ENCODE measurements around the gene CRB3. TPM values are rescaled to one million over a fixed set of nuclear protein-coding genes. Genes with fewer than 3 reads are reported as not detected.

The CRB3 gene
- total and polyA plus RNA-seq, 9 donors: 0.33 to 30.1 (median 1.4) TPM; not detected in 2

- Histone ChIP-seq H3K27ac (no peak overlapping the region), H3K27me3 (no peaks in the 10 kb centered on the region), H3K9me3 (peaks cover 0 to 5% of the 10 kb centered on the region in 2 donors), H3K4me1 (ENCODE audit: insufficient read depth) (no peaks in the 10 kb centered on the region), H3K4me3 (no peak overlapping the region), H3K36me3 (no peaks in the 10 kb centered on the region)
- 82 to 91% (median 84%) methylated on average over 3 of the region's 3 CpGs for WGBS, 3 donors
- intact Hi-C loops (cut with DNase I): no loop called here
- no peak for TF ChIP-seq POLR2A (IDR thresholded peaks at IDR 0.05)
- no peak for TF ChIP-seq CTCF (IDR thresholded peaks at IDR 0.05)
- TF ChIP-seq EP300 (IDR thresholded peaks at IDR 0.05): no peak
- no peak for DNase-seq
These were observed 23.2 kb upstream of the CRB3 start for GRCh38 chr19:6440905-6441304.

- DNase-seq: no peak
- Histone ChIP-seq H3K4me3 (no peak overlapping the region), H3K27me3 (no peaks in the 10 kb centered on the region), H3K27ac (no peak overlapping the region), H3K9me3 (peaks cover 0 to 8% of the 10 kb centered on the region in 2 donors), H3K4me1 (ENCODE audit: insufficient read depth) (no peaks in the 10 kb centered on the region), H3K36me3 (no peaks in the 10 kb centered on the region)
- WGBS, 3 donors: 88 to 93% (median 89%) methylated on average over 13 of the region's 13 CpGs
- intact Hi-C loops (cut with DNase I): no loop called here
- TF ChIP-seq POLR2A (IDR thresholded peaks at IDR 0.05) (no peak), EP300 (IDR thresholded peaks at IDR 0.05) (no peak), CTCF (IDR thresholded peaks at IDR 0.05) (no peak)
These were observed 21.9 kb upstream of the CRB3 start for GRCh38 chr19:6442087-6442688.

GRCh38 chr19:6443986-6444385 lies 20.1 kb upstream of the CRB3 start:
- DNase-seq: no peak
- TF ChIP-seq EP300 (IDR thresholded peaks at IDR 0.05) (no peak), CTCF (IDR thresholded peaks at IDR 0.05) (no peak), POLR2A (IDR thresholded peaks at IDR 0.05) (no peak)
- Histone ChIP-seq H3K36me3 (no peaks in the 10 kb centered on the region), H3K4me1 (ENCODE audit: insufficient read depth) (no peaks in the 10 kb centered on the region), H3K27me3 (no peaks in the 10 kb centered on the region), H3K9me3 (peaks cover 0 to 8% of the 10 kb centered on the region in 2 donors), H3K4me3 (no peak overlapping the region), H3K27ac (no peak overlapping the region)
- 89 to 94% (median 91%) methylated on average over 13 of the region's 13 CpGs for WGBS, 3 donors
- intact Hi-C loops (cut with DNase I): no loop called here

- DNase-seq: no peak
- 90 to 97% (median 95%) methylated on average over 3 of the region's 3 CpGs for WGBS, 3 donors
- Histone ChIP-seq H3K4me3 (no peak overlapping the region), H3K9me3 (peaks cover 0 to 8% of the 10 kb centered on the region in 2 donors), H3K4me1 (ENCODE audit: insufficient read depth) (no peaks in the 10 kb centered on the region), H3K27ac (no peak overlapping the region), H3K36me3 (no peaks in the 10 kb centered on the region), H3K27me3 (no peaks in the 10 kb centered on the region)
- intact Hi-C loops (cut with DNase I): no loop called here
- no peak for TF ChIP-seq POLR2A (IDR thresholded peaks at IDR 0.05)
- TF ChIP-seq EP300 (IDR thresholded peaks at IDR 0.05): no peak
- TF ChIP-seq CTCF (IDR thresholded peaks at IDR 0.05): no peak
These were observed 17.6 kb upstream of the CRB3 start for GRCh38 chr19:6446452-6446851.

All from ovary (tissue), 9 donors.